Measurements from ENCODE around the gene MTURN. TPM values are rescaled to one million over a fixed set of nuclear protein-coding genes. Genes with fewer than 3 reads are reported as not detected.

The MTURN gene
- total and polyA plus RNA-seq, 10 of the 15 experiments (the other 5 are each of a cell fraction or from before 2014, with no cell fraction given), result 0.52 to 5.0 (median 3.3) TPM

DNA sequence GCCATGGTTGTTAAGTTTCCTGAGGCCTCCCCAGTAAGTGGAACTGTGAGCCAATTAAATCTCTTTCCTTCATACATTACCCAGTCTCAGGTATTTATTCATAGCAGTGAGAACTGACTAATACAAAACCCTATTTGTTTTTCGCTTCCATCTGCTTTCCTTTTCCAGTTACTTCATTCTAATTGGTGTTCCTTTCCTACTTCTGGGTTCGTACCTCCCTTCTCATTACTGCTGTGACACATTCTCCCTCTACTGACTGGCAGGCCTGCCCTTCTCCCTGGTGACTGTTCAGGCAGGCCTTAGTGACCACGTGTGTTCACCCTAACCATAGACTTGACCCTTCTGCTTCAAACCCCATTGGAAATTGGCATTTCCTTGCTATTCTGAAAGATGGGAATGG, 37.7 kb downstream of the MTURN start:
- H3K36me3 ChIP-seq (ENCODE audit: control insufficient read depth in 2 of 2, insufficient read depth in 2 of 2, low read length in 1 of 2), result no peaks in the 10 kb centered on the region
- no peak overlapping the region for H2AFZ ChIP-seq (ENCODE audit: control insufficient read depth, low read depth, low read length)
- no peak for DNase-seq (ENCODE audit: low read depth, low spot score)
- RAD21 ChIA-PET (ENCODE audit: unreplicated experiment), result interaction anchor here (0.9 to 1.3 kb wide), 2 partner anchors 41 to 150 kb away, joined by 3 to 4 read pairs; no protein-coding TSS in a partner anchor
- no peak for ATAC-seq
- intact Hi-C loops (cut with micrococcal nuclease; ENCODE audit: unreplicated experiment) (no loop called here), in situ Hi-C loops (cut with MboI) (no loop called here)
- H3K27me3 ChIP-seq (replicated peaks in 1 of 2; ENCODE audit: control insufficient read depth in 2 of 2, insufficient read depth in 2 of 2, low read length in 1 of 2), result no peaks in the 10 kb centered on the region
- H3K4me2 ChIP-seq (ENCODE audit: control insufficient read depth, insufficient read depth), result no peak overlapping the region
- no TSS peak for BruUV-seq (replicated peaks)
- CTCF ChIA-PET, result interaction anchor here (0.6 to 5.3 kb wide), 4 partner anchors 8 to 596 kb away, joined by 3 to 30 read pairs (median 4); no protein-coding TSS in a partner anchor
- FAIRE-seq, result no peak
- H3K9me3 ChIP-seq (replicated peaks; ENCODE audit: control insufficient read depth, insufficient read depth, low read length), result no peaks in the 10 kb centered on the region
- H3K27ac ChIP-seq (ENCODE audit: control insufficient read depth, insufficient read depth), result no peak overlapping the region
- WGBS (ENCODE audit: insufficient coverage, insufficient replicate concordance, low lambda C conversion rate, missing lambda C conversion rate), result 74% methylated on average over 3 of the region's 3 CpGs
- POLR2A ChIA-PET, result no interaction called here
- peaks cover 11% of the 10 kb centered on the region for H3K4me1 ChIP-seq (ENCODE audit: control insufficient read depth, insufficient read depth, low read length)
- H3K79me2 ChIP-seq (ENCODE audit: control insufficient read depth, insufficient read depth, low read length), result no peaks in the 10 kb centered on the region
- no peak overlapping the region for H3K9ac ChIP-seq (ENCODE audit: control insufficient read depth, insufficient read depth, low read length)
- SMC1A ChIA-PET (ENCODE audit: uncharacterized antibody, unreplicated experiment), result interaction anchor here (0.9 to 4.0 kb wide), 2 partner anchors 8 to 38 kb away, joined by 3 to 26 read pairs; no protein-coding TSS in a partner anchor
- TF ChIP-seq BACH1 (IDR thresholded peaks at IDR 0.05; ENCODE audit: borderline replicate concordance), result no peak
- TF ChIP-seq, protein P1, sequence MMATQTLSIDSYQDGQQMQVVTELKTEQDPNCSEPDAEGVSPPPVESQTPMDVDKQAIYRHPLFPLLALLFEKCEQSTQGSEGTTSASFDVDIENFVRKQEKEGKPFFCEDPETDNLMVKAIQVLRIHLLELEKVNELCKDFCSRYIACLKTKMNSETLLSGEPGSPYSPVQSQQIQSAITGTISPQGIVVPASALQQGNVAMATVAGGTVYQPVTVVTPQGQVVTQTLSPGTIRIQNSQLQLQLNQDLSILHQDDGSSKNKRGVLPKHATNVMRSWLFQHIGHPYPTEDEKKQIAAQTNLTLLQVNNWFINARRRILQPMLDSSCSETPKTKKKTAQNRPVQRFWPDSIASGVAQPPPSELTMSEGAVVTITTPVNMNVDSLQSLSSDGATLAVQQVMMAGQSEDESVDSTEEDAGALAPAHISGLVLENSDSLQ (IDR thresholded peaks at IDR 0.05), result peak; percentile 45
- no peaks in the 10 kb centered on the region for H4K20me1 ChIP-seq (ENCODE audit: control insufficient read depth, insufficient read depth)
- H3K4me3 ChIP-seq, result no peak overlapping the region

DNA sequence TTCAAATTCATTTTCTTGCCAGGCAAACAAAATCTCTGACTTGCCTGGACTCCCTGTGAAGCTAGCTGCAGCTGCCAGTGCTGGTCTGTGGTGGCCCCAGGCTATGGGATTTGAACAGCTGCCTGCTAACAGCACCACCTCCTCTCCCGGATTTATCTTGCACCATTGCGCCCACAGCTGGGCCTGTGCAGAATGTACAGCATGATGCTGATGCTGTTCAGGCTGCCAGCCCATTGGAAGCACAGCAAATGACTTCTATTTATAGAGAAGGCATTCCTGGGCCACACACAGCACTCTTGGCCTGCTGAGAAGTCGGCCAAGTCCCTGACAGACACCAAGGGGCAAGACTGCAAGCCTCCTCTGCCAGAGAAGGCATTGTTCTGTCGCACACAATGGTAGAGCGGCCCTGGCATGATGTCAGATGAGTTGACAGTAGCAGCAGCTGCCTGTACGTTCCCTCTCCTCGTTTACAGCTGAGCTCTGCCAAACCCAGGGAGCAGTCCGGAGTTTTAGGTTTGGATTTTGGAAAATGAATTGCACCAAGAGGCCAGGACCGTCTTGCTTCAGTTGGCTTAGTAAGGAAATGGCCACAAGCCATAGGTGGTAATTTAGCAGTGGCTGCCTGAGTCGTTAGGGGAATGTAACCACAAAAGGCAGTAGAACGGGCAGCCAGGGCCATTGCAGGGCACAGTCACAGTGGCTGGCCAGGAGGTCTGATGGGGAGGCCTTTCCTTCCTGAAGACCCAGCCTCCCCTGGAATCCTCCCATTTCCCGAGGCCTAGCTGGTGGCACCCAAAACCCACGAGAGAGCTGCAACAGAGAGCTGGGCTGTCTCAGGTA, 38.5 kb downstream of the MTURN start:
- H3K4me2 ChIP-seq (ENCODE audit: control insufficient read depth, insufficient read depth), result no peak overlapping the region
- H4K20me1 ChIP-seq (ENCODE audit: control insufficient read depth, insufficient read depth), result no peaks in the 10 kb centered on the region
- H3K9me3 ChIP-seq (replicated peaks; ENCODE audit: control insufficient read depth, insufficient read depth, low read length), result no peaks in the 10 kb centered on the region
- in situ Hi-C loops (cut with MboI) (no loop called here), intact Hi-C loops (cut with micrococcal nuclease; ENCODE audit: unreplicated experiment) (no loop called here)
- 69% methylated on average over 13 of the region's 13 CpGs for WGBS (ENCODE audit: insufficient coverage, insufficient replicate concordance, low lambda C conversion rate, missing lambda C conversion rate)
- H3K27ac ChIP-seq (ENCODE audit: control insufficient read depth, insufficient read depth), result no peak overlapping the region
- peaks cover 15% of the 10 kb centered on the region for H3K4me1 ChIP-seq (ENCODE audit: control insufficient read depth, insufficient read depth, low read length)
- no TSS peak for BruUV-seq (replicated peaks)
- no peak for DNase-seq (ENCODE audit: low read depth, low spot score)
- ChIA-PET POLR2A (interaction anchor here (0.7 kb wide), 1 partner anchor 100 kb away, joined by 3 read pairs; no protein-coding TSS in a partner anchor), SMC1A (ENCODE audit: uncharacterized antibody, unreplicated experiment) (interaction anchor here (0.8 to 4.0 kb wide), 13 partner anchors 9 to 296 kb away, joined by 3 to 26 read pairs (median 4); no protein-coding TSS in a partner anchor), RAD21 (ENCODE audit: unreplicated experiment) (interaction anchor here (0.9 to 7.5 kb wide), 6 partner anchors 11 to 149 kb away, joined by 3 to 75 read pairs (median 4); no protein-coding TSS in a partner anchor), CTCF (interaction anchor here (0.7 to 5.3 kb wide), 6 partner anchors 9 to 276 kb away, joined by 3 to 30 read pairs (median 3); no protein-coding TSS in a partner anchor)
- H3K27me3 ChIP-seq (replicated peaks in 1 of 2; ENCODE audit: control insufficient read depth in 2 of 2, insufficient read depth in 2 of 2, low read length in 1 of 2), result no peaks in the 10 kb centered on the region
- no peak overlapping the region for H2AFZ ChIP-seq (ENCODE audit: control insufficient read depth, low read depth, low read length)
- H3K4me3 ChIP-seq, result no peak overlapping the region
- no peak for FAIRE-seq
- H3K9ac ChIP-seq (ENCODE audit: control insufficient read depth, insufficient read depth, low read length), result no peak overlapping the region
- ATAC-seq, result no peak
- H3K36me3 ChIP-seq (ENCODE audit: control insufficient read depth in 2 of 2, insufficient read depth in 2 of 2, low read length in 1 of 2), result no peaks in the 10 kb centered on the region
- H3K79me2 ChIP-seq (ENCODE audit: control insufficient read depth, insufficient read depth, low read length), result no peaks in the 10 kb centered on the region
- TF ChIP-seq, protein P2, sequence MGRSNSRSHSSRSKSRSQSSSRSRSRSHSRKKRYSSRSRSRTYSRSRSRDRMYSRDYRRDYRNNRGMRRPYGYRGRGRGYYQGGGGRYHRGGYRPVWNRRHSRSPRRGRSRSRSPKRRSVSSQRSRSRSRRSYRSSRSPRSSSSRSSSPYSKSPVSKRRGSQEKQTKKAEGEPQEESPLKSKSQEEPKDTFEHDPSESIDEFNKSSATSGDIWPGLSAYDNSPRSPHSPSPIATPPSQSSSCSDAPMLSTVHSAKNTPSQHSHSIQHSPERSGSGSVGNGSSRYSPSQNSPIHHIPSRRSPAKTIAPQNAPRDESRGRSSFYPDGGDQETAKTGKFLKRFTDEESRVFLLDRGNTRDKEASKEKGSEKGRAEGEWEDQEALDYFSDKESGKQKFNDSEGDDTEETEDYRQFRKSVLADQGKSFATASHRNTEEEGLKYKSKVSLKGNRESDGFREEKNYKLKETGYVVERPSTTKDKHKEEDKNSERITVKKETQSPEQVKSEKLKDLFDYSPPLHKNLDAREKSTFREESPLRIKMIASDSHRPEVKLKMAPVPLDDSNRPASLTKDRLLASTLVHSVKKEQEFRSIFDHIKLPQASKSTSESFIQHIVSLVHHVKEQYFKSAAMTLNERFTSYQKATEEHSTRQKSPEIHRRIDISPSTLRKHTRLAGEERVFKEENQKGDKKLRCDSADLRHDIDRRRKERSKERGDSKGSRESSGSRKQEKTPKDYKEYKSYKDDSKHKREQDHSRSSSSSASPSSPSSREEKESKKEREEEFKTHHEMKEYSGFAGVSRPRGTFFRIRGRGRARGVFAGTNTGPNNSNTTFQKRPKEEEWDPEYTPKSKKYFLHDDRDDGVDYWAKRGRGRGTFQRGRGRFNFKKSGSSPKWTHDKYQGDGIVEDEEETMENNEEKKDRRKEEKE (IDR thresholded peaks at IDR 0.05), result no peak
- TF ChIP-seq CBX5 (IDR thresholded peaks at IDR 0.05; ENCODE audit: low read depth), result no peak
- TF ChIP-seq MEF2B (IDR thresholded peaks at IDR 0.05; ENCODE audit: partially characterized antibody, poor library complexity, severe bottlenecking), result no peak
- no peak for TF ChIP-seq SMAD5 (IDR thresholded peaks at IDR 0.05; ENCODE audit: low read depth)

Data from GM12878 (cell line).